Bronchial smooth muscle cell (primary cell): ENCODE results near the gene ASAH2. TPM values are rescaled to one million over a fixed set of nuclear protein-coding genes. Genes with fewer than 3 reads are reported as not detected.

ENCODE experiments used
- total RNA-seq: library from RNA; depleted of rRNA; stranded (reverse); fragments of >200 nt; gene quantifications from 2 replicates; pipeline ENCODE4 v1.2.1, GENCODE V29; 2014

ASAH2 gene
- total RNA-seq: 0.26 and 0.32 TPM in 2 replicates

DNA sequence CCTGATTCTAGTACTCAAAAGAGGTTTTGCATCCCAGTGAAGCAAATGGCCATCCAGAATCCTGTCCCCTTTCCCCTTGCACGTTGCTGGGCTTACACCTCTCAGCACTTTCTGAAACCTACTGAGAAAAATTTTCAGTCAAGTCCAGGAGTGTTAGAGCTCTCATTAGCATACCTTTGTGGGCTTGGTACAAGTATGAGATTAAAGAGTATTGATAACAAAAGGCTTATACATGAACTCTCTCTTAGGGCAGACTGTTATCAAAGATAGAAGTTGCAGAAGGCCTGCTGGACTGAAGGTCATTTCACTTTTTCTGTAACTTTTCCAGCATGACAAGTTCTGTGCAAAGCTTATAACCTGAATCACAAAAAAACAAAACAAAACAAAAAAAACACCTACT is at the start of gene ASAH2:
Gene ASAH2, minus strand, starts transcription at position 123 of the 400 bp plus-strand sequence. CDS start 2,906 bp downstream, outside the sequence.

Other genes starting within 250 kb of the ASAH2 start
- 67.8 and 84.4 TPM in 2 replicates for gene WASHC2A, start 183.6 kb downstream of the ASAH2 start, total RNA-seq